ENCODE data around the gene POLR2E. TPM values are rescaled to one million over a fixed set of nuclear protein-coding genes. Genes with fewer than 3 reads are reported as not detected.

The POLR2E gene
- total RNA-seq, 1 donor from 2014 or later: 178 TPM

DNA sequence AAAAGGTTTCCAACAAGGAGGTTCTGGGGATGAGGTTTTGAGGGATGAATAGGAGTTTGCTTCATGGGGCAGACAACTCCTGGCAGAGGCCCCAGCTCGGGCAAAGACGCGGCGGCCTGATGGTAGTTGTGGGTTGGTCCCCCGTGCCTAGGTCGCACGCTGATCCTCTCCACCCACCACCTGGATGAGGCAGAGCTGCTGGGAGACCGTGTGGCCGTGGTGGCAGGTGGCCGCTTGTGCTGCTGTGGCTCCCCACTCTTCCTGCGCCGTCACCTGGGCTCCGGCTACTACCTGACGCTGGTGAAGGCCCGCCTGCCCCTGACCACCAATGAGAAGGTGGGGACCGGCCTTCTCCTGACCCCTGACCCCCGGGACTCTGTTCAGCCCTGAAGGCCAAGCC is 43.4 kb downstream of the POLR2E start:
- intact Hi-C loops (cut with micrococcal nuclease): no loop called here

DNA sequence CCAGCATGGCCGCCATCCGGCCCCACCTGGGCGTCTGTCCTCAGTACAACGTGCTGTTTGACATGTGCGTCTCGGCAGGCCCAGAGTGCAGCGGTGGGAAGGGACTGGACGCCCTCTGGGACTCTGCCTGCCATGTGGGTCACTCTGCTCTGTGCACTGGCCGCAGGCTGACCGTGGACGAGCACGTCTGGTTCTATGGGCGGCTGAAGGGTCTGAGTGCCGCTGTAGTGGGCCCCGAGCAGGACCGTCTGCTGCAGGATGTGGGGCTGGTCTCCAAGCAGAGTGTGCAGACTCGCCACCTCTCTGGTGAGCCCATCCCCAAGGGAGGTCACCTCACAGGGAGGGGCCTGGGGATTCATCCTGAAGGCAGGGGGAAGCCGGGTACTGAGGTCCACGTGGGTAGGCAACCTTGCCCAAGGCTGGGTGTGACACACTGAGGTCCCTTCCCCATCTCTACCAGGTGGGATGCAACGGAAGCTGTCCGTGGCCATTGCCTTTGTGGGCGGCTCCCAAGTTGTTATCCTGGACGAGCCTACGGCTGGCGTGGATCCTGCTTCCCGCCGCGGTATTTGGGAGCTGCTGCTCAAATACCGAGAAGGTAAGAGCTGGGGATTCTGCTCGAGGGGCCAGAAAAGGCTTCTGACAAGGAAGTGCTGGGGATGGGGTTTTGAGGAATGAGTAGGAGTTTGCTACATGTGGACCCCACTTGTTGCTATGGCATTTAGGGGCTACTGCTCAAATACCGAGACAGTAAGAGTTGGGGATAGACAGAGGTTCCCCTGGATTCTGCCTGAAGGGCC is 44.0 kb downstream of the POLR2E start:
- intact Hi-C loops (cut with micrococcal nuclease): no loop called here

DNA sequence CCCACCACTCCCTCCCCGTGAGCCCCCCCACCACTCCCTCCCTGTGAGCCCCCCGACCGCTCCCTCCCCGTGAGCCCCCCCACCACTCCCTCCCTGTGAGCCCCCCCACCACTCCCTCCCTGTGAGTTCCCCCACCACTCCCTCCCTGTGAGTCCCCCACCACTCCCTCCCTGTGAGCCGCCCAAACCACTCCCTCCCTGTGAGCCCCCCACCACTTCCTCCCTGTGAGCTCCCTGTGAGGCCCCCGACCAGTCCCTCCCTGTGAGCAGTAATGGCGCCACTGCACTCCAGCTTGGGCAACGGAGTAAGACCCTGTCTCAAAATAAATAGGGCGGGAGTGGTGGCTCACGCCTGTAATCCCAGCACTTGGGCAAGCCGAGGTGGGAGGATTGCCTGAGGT is 45.4 kb downstream of the POLR2E start:
- intact Hi-C loops (cut with micrococcal nuclease): no loop called here

DNA sequence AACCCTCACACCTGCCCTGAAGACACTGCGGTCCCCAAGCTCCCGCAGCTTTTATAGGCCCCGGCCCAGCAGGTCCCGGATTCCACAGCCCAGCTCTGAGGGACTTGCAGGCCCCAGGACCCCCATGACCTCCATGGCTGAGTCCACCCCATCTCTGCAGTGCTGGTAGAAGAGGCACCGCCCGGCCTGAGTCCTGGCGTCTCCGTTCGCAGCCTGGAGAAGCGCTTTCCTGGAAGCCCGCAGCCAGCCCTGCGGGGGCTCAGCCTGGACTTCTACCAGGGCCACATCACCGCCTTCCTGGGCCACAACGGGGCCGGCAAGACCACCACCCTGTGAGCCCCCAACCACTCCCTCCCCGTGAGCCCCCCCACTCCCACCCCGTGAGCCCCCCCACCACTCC is 46.1 kb downstream of the POLR2E start:
- intact Hi-C loops (cut with micrococcal nuclease): no loop called here

DNA sequence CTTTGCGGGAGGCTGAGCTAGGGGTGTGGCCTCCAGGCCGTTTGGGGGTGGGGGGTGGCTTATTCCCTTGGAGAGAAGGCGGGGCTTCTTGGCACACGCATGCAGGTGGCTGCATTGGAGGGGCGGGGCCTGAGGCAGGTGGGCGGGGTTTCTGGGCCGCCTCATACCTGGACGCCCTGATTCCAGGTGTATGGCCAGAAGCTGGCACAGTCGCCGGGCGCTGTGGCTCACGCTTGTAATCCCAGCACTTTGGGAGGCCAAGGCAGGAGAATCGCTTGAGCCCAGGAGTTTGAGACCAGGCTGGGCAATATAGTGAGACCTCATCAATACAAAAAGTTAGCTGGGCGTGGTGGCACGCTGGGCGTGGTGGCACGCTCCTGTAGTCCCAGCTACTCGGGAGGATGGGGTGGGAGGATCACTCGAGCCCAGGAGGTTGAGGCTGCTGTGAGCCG is 47.5 kb downstream of the POLR2E start:
- intact Hi-C loops (cut with micrococcal nuclease): no loop called here

DNA sequence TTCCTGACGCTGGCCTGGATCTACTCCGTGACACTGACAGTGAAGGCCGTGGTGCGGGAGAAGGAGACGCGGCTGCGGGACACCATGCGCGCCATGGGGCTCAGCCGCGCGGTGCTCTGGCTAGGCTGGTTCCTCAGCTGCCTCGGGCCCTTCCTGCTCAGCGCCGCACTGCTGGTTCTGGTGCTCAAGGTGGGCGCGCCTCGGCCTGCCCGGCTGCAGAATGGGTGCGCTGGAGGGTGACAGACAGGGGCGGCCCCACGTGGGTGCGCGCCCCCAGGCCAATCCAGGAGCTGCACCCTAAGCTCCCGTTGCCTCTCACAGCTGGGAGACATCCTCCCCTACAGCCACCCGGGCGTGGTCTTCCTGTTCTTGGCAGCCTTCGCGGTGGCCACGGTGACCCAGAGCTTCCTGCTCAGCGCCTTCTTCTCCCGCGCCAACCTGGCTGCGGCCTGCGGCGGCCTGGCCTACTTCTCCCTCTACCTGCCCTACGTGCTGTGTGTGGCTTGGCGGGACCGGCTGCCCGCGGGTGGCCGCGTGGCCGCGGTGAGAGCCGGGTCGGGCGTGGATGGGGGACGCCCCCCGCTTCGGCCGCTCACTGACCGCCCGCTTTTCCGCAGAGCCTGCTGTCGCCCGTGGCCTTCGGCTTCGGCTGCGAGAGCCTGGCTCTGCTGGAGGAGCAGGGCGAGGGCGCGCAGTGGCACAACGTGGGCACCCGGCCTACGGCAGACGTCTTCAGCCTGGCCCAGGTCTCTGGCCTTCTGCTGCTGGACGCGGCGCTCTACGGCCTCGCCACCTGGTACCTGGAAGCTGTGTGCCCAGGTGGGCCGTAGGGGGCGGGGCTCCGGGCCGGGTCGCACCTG is 48.1 kb downstream of the POLR2E start:
- intact Hi-C loops (cut with micrococcal nuclease): no loop called here

DNA sequence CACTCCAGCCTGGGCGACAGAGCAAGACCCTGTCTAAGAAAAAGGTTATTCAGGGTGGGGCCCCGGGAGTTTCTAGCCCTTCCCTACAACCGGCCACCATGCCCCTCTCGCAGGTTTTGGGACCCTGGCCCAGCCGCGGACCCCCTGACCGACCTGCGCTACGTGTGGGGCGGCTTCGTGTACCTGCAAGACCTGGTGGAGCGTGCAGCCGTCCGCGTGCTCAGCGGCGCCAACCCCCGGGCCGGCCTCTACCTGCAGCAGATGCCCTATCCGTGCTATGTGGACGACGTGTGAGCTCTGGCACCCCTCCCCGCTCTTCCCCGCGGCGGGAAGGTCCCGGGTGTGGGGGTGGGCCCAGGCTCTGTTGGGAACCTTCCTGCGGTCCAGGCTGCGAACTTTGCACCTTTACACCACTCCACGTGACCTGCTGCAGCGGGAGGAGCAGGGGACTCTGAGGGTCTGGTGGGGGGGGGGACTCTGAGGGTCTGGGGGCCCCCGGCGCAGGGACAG is 49.0 kb downstream of the POLR2E start:
- intact Hi-C loops (cut with micrococcal nuclease): no loop called here

DNA sequence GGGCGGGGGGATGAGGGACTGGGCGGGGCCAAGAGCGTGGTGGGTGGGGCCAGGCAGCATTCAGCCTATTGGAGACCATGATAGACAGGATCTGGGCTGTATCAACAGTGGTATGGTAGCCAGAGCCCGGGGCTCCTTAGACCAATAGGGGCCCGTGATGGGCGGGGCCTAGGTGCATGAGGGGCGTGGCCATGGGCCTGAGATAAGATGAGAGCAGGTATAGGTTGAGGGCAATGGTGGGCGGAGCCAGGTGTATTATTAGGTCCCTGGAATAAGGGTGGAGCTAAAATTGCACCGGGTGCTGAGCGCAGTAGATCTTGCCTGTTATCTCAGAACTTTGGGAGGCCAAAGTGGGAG is 50.0 kb downstream of the POLR2E start:
- intact Hi-C loops (cut with micrococcal nuclease): no loop called here

DNA sequence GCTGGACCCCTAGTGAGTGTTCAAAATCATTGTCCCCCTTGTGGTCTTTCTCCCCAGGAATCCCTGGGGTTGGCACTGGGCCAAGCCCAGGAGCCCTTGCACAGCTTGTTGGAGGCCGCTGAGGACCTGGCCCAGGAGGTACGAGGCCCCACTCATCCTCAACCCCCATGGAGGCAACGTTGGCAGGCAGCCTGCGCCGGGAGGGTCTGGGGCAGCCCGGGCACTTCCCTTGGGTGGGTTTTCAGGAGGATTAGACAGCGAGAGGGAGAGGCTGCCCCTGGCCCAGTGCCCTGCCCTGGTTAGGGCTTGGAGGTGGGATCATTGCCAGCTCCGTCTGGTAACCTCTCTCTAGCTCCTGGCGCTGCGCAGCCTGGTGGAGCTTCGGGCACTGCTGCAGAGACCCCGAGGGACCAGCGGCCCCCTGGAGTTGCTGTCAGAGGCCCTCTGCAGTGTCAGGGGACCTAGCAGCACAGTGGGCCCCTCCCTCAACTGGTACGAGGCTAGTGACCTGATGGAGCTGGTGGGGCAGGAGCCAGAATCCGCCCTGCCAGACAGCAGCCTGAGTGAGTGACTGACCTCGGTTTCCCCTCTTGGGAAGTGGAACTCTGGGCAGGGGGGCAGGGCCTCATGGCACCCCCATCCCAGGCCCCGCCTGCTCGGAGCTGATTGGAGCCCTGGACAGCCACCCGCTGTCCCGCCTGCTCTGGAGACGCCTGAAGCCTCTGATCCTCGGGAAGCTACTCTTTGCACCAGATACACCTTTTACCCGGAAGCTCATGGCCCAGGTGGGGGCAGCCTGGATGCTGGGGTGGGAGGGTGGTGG is 52.3 kb downstream of the POLR2E start:
- intact Hi-C loops (cut with micrococcal nuclease): no loop called here

DNA sequence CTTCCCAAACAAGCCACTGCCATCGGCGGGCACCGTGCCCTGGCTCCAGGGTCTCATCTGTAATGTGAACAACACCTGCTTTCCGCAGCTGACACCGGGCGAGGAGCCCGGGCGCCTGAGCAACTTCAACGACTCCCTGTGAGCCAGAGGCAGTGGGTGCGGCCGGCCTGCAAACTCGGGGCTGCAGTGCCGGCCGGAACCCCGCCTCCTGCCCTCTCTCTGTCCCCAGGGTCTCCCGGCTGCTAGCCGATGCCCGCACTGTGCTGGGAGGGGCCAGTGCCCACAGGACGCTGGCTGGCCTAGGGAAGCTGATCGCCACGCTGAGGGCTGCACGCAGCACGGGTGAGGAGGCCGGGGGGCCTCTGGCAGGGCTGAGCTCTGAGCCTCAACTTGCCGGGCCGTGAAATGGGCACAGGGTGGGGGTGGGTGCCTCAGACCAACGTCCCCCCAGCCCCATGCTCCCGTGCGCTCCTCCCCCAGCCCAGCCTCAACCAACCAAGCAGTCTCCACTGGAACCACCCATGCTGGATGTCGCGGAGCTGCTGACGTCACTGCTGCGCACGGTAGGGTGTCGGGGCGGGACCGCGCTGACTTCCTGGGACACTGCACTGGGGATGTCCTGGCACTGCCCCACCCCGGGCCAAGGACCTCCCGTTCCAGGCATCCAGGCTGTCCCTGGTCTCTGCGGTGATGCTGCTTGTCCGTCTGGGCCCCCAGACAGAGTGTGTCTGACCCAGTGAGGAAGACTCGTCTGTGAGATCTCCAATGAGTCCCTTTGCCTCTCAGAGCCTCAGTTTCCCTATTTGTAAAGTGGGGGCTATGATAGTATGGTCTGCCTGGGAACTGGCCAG is 53.1 kb downstream of the POLR2E start:
- intact Hi-C loops (cut with micrococcal nuclease): loop anchor here (2.0 kb wide), 2 partner anchors 21 to 27 kb away; partner anchors contain the start of genes RNU6-2 and TMEM259

DNA sequence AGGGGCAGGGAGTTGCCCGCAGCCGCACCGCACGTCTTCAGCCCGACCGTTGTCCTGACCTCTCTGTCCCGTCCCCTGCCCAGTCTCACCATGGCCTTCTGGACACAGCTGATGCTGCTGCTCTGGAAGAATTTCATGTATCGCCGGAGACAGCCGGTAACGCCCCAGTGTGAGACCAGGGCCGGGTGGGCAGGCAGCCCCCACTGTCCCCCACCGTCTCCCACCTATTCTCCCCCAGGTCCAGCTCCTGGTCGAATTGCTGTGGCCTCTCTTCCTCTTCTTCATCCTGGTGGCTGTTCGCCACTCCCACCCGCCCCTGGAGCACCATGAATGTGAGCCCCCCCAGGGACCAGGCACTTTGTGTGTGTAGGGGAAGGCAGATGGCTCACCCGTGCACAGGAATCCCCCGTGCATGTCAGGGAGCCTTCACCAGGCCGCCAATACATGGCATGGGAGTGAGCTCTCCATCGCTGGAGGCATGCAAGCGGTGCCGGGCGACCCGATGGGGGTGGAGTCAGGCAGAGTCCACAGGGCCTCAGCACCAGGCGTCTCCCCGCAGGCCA is 53.8 kb downstream of the POLR2E start:
- intact Hi-C loops (cut with micrococcal nuclease): loop anchor here (2.0 kb wide), 2 partner anchors 21 to 27 kb away; partner anchors contain the start of genes RNU6-2 and TMEM259

DNA sequence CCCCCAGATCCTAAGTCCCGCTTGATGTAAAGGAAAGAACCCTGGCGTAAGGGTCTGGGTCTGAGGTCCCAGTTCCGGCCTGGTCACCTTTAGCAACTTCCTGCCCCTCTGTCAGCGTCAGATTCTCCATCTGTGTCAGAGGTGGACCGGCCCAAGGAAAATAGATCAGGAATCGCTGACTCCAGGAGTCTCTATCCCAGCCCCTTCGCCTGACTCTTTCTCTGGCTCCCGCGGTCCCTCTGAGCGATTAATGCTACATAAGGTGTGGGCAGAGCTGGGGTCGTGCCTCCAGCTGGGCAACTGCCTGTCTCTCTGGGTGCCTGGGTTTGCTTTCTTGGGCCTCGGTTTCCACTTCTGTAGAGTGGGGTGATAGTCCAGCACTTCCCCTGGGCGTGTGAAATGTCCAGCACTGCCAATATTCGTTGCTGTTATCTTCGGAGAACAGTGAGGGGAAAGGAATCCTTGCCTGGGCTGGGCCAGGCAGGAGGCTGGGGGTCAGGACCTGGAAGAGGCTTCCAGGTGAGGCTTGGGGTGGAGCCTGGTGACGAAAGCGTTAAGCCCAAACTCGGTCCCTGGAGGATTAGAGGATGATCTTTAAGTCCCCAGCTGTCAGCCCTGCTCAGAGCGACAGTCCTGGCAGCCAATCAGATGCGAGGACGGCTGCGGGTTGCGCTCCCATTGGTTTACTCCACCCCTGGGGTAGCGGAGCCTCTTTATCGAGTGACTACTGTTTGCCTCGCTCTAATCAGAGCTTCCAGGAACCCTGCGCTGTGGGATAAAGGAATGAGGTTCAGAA is 54.5 kb downstream of the POLR2E start:
- intact Hi-C loops (cut with micrococcal nuclease): loop anchor here (2.0 kb wide), 2 partner anchors 20 to 28 kb away; partner anchors contain the start of genes RNU6-2 and TMEM259

DNA sequence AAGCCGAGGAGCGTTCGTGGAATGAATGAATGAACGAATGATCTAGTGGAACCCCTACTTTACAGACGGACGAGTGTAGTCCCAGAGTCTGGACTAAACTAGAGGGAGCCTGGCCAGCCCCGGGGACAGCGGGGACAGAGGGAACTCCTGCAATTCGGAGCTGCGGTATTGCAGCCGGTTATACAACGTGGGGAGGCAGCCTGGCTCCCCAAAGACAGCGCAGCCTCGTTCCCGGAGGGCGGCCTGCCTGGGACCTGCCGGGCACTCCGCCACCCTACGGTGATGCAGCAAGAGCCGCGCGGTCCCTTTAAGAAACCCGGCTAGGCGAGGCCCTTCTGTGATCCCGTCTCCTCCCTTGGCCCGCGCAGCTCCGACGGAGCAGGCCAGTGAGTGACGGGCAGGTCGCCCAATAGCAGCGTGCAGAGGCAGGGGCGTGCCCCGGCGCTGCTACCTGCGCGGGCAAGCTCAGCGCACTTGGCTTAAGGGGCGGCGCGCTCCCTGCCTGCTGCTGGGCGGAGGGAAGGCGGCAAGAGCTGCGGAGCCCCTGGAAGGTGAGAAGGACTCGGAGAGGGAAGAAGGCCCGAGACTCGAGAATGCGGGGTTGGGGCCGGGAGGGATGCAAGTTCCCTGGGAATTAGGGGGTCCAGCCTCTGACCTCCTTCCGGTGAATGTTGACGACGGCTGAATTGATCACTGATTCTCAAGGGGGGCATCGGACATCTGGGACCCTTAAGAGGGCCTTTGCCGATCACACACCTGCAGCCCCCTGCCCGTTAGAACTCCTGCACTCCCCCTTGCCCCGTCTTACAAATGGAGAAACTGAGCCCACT is 55.3 kb downstream of the POLR2E start, which contains the start of gene ABCA7:
Gene ABCA7 (plus strand): TSS at position 462 of the 830 bp plus-strand sequence. CDS start 1,255 bp downstream, outside the sequence.
- intact Hi-C loops (cut with micrococcal nuclease): loop anchor here (2.0 to 5.0 kb wide), 3 partner anchors 19 to 212 kb away; partner anchors contain the start of genes RNU6-2 and TMEM259

DNA sequence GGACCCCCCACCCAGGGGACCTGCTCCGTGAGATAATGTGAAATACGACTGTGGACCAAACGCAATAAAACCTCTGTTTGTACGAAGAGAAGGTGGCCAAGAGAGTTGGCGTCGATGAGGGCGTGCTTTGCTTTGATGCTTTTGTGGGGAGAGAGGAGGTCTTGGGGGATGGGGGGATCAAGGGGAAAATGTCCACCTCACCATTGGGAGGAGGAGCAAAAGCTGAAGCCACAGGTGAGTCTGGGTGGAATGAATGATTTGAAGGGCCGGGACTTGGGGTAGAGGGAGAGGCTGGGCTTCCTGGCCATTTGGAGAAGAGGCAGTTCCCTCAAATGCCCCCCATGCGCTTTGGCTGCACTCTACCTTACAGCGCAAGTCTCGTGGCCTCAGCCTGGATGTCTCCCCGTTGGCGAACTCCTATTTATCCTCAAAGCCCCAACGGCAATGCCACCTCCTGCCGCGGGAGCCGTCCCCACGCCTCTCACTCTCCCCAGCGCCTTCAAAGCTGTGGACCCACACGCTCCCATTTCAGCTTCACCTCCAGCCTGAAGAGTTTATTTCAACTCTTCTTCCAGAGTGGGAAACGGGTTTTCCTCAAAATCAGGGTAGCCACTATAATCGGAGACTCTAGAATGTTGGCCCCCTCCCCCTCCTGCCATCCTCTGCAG is 56.1 kb downstream of the POLR2E start:
- intact Hi-C loops (cut with micrococcal nuclease): loop anchor here (5.0 kb wide), 1 partner anchor 213 kb away; no protein-coding TSS in a partner anchor

DNA sequence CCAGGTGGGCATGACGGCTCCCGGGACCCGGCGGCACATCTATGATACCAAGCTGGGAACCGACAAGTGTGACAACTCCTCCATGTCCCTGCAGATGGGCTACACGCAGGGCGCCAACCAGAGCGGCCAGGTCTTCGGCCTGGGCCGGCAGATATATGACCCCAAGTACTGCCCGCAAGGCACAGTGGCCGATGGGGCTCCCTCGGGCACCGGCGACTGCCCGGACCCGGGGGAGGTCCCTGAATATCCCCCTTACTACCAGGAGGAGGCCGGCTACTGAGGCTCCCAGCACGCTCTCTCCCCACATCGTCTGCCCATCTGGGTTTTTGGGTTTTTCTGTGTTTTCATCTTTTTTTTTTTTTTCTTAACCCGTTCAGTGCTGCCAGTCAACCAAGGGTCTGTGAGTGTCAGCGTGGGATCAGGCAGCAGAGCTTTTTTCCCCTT is 57.5 kb downstream of the POLR2E start:
- intact Hi-C loops (cut with micrococcal nuclease): loop anchor here (5.0 kb wide), 1 partner anchor 215 kb away; no protein-coding TSS in a partner anchor
